Spleen (tissue), 7 donors: ENCODE data around the gene TROAP.

ENCODE experiments used
- POLR2AphosphoS5 ChIP-seq, 3 donors: sonication (generic); formaldehyde crosslinking; IDR thresholded peaks; one replicate each; pipeline ENCODE4 v1.5.1; 2017; ENCODE audit warnings: antibody characterized with exemption in 3 of 3
- TF ChIP-seq, protein P1 (sequence below), 11 experiments: fragments of 200-600 bp in 7 of 11; fragments of 450-650 bp in 4 of 11; sonication (generic) in 4 of 11; IDR thresholded peaks in 8 of 11; conservative IDR thresholded peaks in 3 of 11; 1 replicate in 7 of 11; 2 replicates in 4 of 11; pipeline versions ENCODE4 v1.4.0 to v1.8.0; 2016 to 2021; ENCODE audit warnings: antibody characterized with exemption in 11 of 11, inconsistent platforms in 4 of 11, mild to moderate bottlenecking in 1 of 11
- donor health status: DM: no; HTN: no; CAD: no; lungs with moderate emphysema.
- donor health status: DM: no; HTN: no; CAD: no.
- donor health status: DM: no; HTN: no; CAD: no.

DNA sequence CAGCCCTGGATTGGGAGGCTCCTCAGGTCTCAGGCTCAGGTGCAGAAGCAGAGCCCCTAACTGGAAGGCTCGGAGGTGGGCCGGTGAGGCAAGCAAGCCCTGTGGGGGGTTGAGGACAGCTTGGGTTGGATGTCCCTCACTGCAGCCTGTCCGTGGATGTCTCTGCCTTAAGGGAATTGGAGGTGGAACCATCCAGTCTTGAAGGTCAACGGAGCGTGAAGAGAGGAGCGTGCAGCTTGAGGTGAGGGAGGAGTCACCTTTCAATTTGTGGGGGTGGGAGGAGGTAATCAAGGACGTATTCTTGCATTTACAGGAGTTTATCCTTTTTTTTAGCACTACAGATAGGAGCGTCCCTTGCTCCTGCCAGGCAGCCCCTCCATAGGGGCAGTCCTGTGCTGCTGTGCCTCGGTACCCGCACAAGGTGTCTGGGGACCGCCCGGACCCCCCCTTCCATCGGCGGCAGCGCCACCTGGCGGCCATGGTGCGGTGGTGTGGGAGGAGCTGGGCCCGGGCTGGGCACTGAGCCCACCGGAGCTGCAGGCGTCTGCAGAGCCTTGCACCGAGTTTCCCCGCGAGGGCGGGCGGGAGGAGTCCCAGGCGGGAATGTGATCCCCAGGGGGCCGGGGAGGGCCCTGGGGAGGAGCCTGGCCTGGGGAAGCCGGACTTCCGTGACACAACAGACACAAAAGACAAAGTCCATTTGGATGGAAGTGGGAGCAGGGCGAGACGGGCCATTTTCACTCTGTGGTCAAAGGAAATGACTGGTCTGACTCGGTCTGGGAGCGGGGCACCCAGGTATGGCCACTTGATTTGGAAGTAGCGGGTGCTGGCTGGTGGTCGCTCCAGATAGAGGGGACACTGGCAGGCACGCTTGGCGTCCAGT is 24.5 kb downstream of the TROAP start:
- TF ChIP-seq, protein P1, sequence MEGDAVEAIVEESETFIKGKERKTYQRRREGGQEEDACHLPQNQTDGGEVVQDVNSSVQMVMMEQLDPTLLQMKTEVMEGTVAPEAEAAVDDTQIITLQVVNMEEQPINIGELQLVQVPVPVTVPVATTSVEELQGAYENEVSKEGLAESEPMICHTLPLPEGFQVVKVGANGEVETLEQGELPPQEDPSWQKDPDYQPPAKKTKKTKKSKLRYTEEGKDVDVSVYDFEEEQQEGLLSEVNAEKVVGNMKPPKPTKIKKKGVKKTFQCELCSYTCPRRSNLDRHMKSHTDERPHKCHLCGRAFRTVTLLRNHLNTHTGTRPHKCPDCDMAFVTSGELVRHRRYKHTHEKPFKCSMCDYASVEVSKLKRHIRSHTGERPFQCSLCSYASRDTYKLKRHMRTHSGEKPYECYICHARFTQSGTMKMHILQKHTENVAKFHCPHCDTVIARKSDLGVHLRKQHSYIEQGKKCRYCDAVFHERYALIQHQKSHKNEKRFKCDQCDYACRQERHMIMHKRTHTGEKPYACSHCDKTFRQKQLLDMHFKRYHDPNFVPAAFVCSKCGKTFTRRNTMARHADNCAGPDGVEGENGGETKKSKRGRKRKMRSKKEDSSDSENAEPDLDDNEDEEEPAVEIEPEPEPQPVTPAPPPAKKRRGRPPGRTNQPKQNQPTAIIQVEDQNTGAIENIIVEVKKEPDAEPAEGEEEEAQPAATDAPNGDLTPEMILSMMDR (IDR thresholded peaks at IDR 0.05 in 8 of 11, conservative IDR thresholded peaks at IDR 0.05 in 3 of 11): peak; percentile 76 to 98 (median 95)
- TF ChIP-seq POLR2AphosphoS5 (IDR thresholded peaks at IDR 0.05): peak; percentile 14 to 68 (median 50)
